GM23338 (cell line): ENCODE results near the gene RFPL2.

Experiments used
- CTCF ChIP-seq, 2 experiments: fragments of 200-600 bp in 1 of 2; sonication (generic) in 1 of 2; conservative IDR thresholded peaks; 2 replicates each; pipeline versions ENCODE4 v1.5.1 to v1.6.1; 2016 to 2017; ENCODE audit warnings: antibody characterized with exemption in 2 of 2, low read depth in 2 of 2, mild to moderate bottlenecking in 2 of 2, moderate library complexity in 1 of 2
- EZH2 ChIP-seq: fragments of 200-600 bp; sonication (generic); IDR thresholded peaks from one replicate; pipeline ENCODE4 v1.8.0; 2017; ENCODE audit warnings: antibody characterized with exemption, mild to moderate bottlenecking, low read depth; ENCODE audit not compliant: unreplicated experiment
- EZH2phosphoT487 ChIP-seq: fragments of 200-600 bp; sonication (generic); IDR thresholded peaks from one replicate; pipeline ENCODE4 v1.8.1; 2018; ENCODE audit warnings: antibody characterized with exemption; ENCODE audit not compliant: unreplicated experiment
- POLR2AphosphoS5 ChIP-seq: IDR thresholded peaks from 2 replicates; pipeline ENCODE4 v1.6.1; 2016; ENCODE audit warnings: antibody characterized with exemption, low read depth

- TF ChIP-seq EZH2 (no peak), POLR2AphosphoS5 (no peak), CTCF (conservative IDR thresholded peaks at IDR 0.05; ENCODE audit: low read depth in 2 of 2) (no peak), EZH2phosphoT487 (no peak)
Measured at GRCh38 chr22:32144496-32145274, 60.2 kb downstream of the RFPL2 start.
